CD14-positive monocyte (primary cell): ENCODE measurements around the gene IMMT. TPM values are rescaled to one million over a fixed set of nuclear protein-coding genes. Genes with fewer than 3 reads are reported as not detected.

Experiments
- DNase-seq, 3 donors: peaks; one replicate each; pipeline ENCODE4 v3.0.0-alpha.2; 2011 to 2022
- H2AFZ ChIP-seq: 2 replicates; pipeline ENCODE4 v1.6.0; 2012; ENCODE audit warnings: mild to moderate bottlenecking, low read depth, low read length, inconsistent platforms; ENCODE audit not compliant: insufficient read depth, poor library complexity, severe bottlenecking
- H3K27ac ChIP-seq, 2 donors: 1 replicate in 1 of 2; 2 replicates in 1 of 2; pipeline ENCODE4 v1.5.1; 2012 to 2013; ENCODE audit warnings: low read length in 2 of 2, control low read depth in 1 of 2, inconsistent platforms in 1 of 2, low read depth in 1 of 2, mild to moderate bottlenecking in 1 of 2
- H3K27me3 ChIP-seq, 2 donors: one replicate each; pipeline versions ENCODE4 v1.6.0 to v1.6.1; 2011 to 2013; ENCODE audit warnings: low read length in 2 of 2; ENCODE audit not compliant: control insufficient read depth in 2 of 2, insufficient read depth in 2 of 2
- H3K36me3 ChIP-seq, 2 donors: replicated peaks in 1 of 2; 1 replicate in 1 of 2; 2 replicates in 1 of 2; pipeline versions ENCODE4 v1.5.1 to v1.6.1; 2012 to 2013; ENCODE audit warnings: low read length in 2 of 2, control low read depth in 1 of 2, inconsistent platforms in 1 of 2, mild to moderate bottlenecking in 1 of 2; ENCODE audit not compliant: insufficient read depth in 2 of 2, control insufficient read depth in 1 of 2
- H3K4me1 ChIP-seq, 2 donors: 1 replicate in 1 of 2; 2 replicates in 1 of 2; pipeline versions ENCODE4 v1.5.1 to v1.6.1; 2012 to 2013; ENCODE audit warnings: low read length in 2 of 2, control low read depth in 1 of 2, inconsistent platforms in 1 of 2, mild to moderate bottlenecking in 1 of 2, moderate library complexity in 1 of 2; ENCODE audit not compliant: insufficient read depth in 2 of 2, control insufficient read depth in 1 of 2
- H3K4me2 ChIP-seq: replicated peaks from 2 replicates; pipeline ENCODE3; 2012; ENCODE audit warnings: low read length, moderate library complexity, mild to moderate bottlenecking; ENCODE audit not compliant: poor library complexity, severe bottlenecking; ENCODE audit errors: extremely low read depth
- H3K4me3 ChIP-seq, 3 experiments: fragments of 200-600 bp in 1 of 3; sonication (generic) in 1 of 3; replicated peaks in 1 of 3; 1 replicate in 2 of 3; 2 replicates in 1 of 3; pipeline ENCODE4 v1.5.1; 2011 to 2013; ENCODE audit warnings: low read length in 3 of 3, mild to moderate bottlenecking in 3 of 3, control low read depth in 2 of 3, low read depth in 2 of 3, inconsistent platforms in 1 of 3, moderate library complexity in 1 of 3
- H3K79me2 ChIP-seq: 2 replicates; pipeline ENCODE4 v1.6.0; 2012; ENCODE audit warnings: mild to moderate bottlenecking, control low read depth, inconsistent platforms, low read length, moderate library complexity; ENCODE audit not compliant: insufficient read depth
- H3K9ac ChIP-seq: 2 replicates; pipeline ENCODE4 v1.6.0; 2017; ENCODE audit warnings: low read length, mild to moderate bottlenecking; ENCODE audit not compliant: insufficient read depth, poor library complexity, severe bottlenecking
- H3K9me3 ChIP-seq, 2 donors: replicated peaks in 1 of 2; 1 replicate in 1 of 2; 2 replicates in 1 of 2; pipeline versions ENCODE4 v1.5.1 to v1.6.1; 2012 to 2013; ENCODE audit warnings: low read length in 2 of 2, control low read depth in 1 of 2; ENCODE audit not compliant: control insufficient read depth in 1 of 2, insufficient read depth in 1 of 2
- H4K20me1 ChIP-seq: 2 replicates; pipeline ENCODE4 v1.6.0; 2012; ENCODE audit warnings: mild to moderate bottlenecking, low read length, control low read depth, moderate library complexity; ENCODE audit not compliant: insufficient read depth
- H3K27ac Mint-ChIP-seq, 7 donors: one replicate each; pipeline ENCODE4 v1.8.0; 2020; ENCODE audit warnings: mild to moderate bottlenecking in 7 of 7, mixed read lengths in 7 of 7, moderate library complexity in 6 of 7, inconsistent platforms in 2 of 7
- H3K27me3 Mint-ChIP-seq, 3 donors: one replicate each; pipeline ENCODE4 v1.8.0; 2021 to 2022; ENCODE audit warnings: low read depth in 3 of 3, mild to moderate bottlenecking in 3 of 3, mixed read lengths in 3 of 3, moderate library complexity in 3 of 3, inconsistent platforms in 1 of 3
- H3K36me3 Mint-ChIP-seq, 2 donors: one replicate each; pipeline ENCODE4 v1.8.0; 2020; ENCODE audit warnings: mixed read lengths in 2 of 2, inconsistent platforms in 1 of 2, mild to moderate bottlenecking in 1 of 2
- H3K4me1 Mint-ChIP-seq: one replicate; pipeline ENCODE4 v1.8.0; 2020; ENCODE audit warnings: mild to moderate bottlenecking, mixed read lengths
- H3K4me3 Mint-ChIP-seq, 2 donors: one replicate each; pipeline ENCODE4 v1.8.0; 2020; ENCODE audit warnings: mild to moderate bottlenecking in 2 of 2, mixed read lengths in 2 of 2, moderate library complexity in 1 of 2
- H3K9me3 Mint-ChIP-seq, 7 donors: one replicate each; pipeline ENCODE4 v1.8.0; 2020 to 2022; ENCODE audit warnings: mixed read lengths in 7 of 7, mild to moderate bottlenecking in 6 of 7, moderate library complexity in 6 of 7, inconsistent platforms in 2 of 7
- WGBS: methylation state at CpG from one replicate; pipeline ENCODE4 v1.1.5; 2013; ENCODE audit warnings: missing lambda C conversion rate; ENCODE audit not compliant: insufficient coverage; 5-methylcytosine and 5-hydroxymethylcytosine counted together
- intact Hi-C, 2 donors: fragments of 100-400 bp; cut with micrococcal nuclease; formaldehyde crosslinking; loops; one replicate each; pipeline versions ENCODE4 v1.15.0 to v1.15.1; 2023
- polyA plus RNA-seq, 3 donors: library from polyadenylated mRNA; depleted of rRNA in 1 of 3; unstranded in 2 of 3; stranded (reverse) in 1 of 3; fragments of 300-500 nt in 2 of 3; fragments of >200 nt in 1 of 3; fragmentation: Illumina TruSeq in 2 of 3; gene quantifications; 1 replicate in 2 of 3; 2 replicates in 1 of 3; pipeline ENCODE4 v1.2.3, GENCODE V29; 2012 to 2021
- TF ChIP-seq, protein P1 (sequence below): fragments of 200-600 bp; IDR thresholded peaks from one replicate; pipeline ENCODE4 v1.8.0; 2022; ENCODE audit warnings: antibody characterized with exemption, mild to moderate bottlenecking

The IMMT gene
- polyA plus RNA-seq, 3 donors = 24.3 to 54.0 (median 41.2) TPM

DNA sequence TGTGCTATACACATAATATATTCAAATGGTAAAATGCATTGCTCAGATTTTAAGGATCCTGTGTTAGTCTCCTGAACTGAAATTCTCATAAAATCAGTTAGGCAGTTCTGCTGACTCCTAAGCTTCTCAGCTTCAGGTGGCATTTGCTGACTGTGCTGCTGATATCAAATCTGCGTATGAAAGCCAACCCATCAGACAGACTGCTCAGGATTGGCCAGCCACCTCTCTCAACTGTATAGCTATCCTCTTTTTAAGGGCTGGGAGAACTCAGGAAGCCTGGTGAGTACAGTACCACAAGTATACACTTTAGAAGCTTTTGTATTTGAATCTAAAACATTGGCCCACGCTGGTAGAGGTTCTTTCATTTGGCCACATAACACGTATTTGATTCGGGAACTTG lies 60.6 kb downstream of the IMMT start:
- Mint-ChIP-seq H3K9me3 (peaks cover 0 to 3% (median 0%) of the 10 kb centered on the region in 7 donors), H3K4me1 (no peaks in the 10 kb centered on the region), H3K36me3 (peaks cover 95 to 96% of the 10 kb centered on the region in 2 donors), H3K4me3 (no peak overlapping the region), H3K27ac (no peak overlapping the region), H3K27me3 (no peaks in the 10 kb centered on the region)
- Histone ChIP-seq H3K36me3 (peaks cover 100% of the 10 kb centered on the region in 2 donors), H3K4me1 (no peaks in the 10 kb centered on the region), H4K20me1 (no peaks in the 10 kb centered on the region), H3K4me2 (no peak overlapping the region), H3K9ac (no peak overlapping the region), H3K27me3 (no peaks in the 10 kb centered on the region), H3K4me3 (no peak overlapping the region), H2AFZ (no peak overlapping the region), H3K79me2 (no peaks in the 10 kb centered on the region), H3K27ac (no peak overlapping the region), H3K9me3 (no peaks in the 10 kb centered on the region)
- intact Hi-C loops = no loop called here
- TF ChIP-seq, protein P1, sequence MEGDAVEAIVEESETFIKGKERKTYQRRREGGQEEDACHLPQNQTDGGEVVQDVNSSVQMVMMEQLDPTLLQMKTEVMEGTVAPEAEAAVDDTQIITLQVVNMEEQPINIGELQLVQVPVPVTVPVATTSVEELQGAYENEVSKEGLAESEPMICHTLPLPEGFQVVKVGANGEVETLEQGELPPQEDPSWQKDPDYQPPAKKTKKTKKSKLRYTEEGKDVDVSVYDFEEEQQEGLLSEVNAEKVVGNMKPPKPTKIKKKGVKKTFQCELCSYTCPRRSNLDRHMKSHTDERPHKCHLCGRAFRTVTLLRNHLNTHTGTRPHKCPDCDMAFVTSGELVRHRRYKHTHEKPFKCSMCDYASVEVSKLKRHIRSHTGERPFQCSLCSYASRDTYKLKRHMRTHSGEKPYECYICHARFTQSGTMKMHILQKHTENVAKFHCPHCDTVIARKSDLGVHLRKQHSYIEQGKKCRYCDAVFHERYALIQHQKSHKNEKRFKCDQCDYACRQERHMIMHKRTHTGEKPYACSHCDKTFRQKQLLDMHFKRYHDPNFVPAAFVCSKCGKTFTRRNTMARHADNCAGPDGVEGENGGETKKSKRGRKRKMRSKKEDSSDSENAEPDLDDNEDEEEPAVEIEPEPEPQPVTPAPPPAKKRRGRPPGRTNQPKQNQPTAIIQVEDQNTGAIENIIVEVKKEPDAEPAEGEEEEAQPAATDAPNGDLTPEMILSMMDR = no peak
- DNase-seq = no peak
- WGBS = 100% methylated on average over 2 of the region's 4 CpGs

DNA sequence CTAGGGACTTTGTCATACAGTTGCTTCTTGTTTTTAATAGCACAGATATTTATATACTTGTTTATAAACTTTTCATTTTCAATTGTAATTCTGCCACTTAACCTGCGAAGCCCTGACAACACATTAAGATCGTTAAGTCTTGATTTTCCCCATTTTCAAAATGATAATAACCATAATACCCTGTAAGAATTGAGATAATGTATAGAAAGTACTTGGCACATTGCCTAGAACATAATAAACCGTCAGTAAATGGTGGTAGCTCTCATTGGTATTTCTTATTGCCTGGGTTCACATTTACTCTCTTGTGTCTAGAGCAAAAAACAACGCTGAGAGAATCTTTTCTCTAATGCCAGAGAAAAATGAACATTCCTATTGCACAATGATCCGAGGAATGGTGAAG lies 70.6 kb downstream of the IMMT start:
- Mint-ChIP-seq H3K4me1 (no peaks in the 10 kb centered on the region), H3K27ac (no peak overlapping the region), H3K4me3 (no peak overlapping the region), H3K27me3 (no peaks in the 10 kb centered on the region), H3K36me3 (peaks cover 81 to 97% of the 10 kb centered on the region in 2 donors), H3K9me3 (no peaks in the 10 kb centered on the region)
- TF ChIP-seq, protein P1 = no peak
- Histone ChIP-seq H3K27me3 (no peaks in the 10 kb centered on the region), H3K4me3 (no peak overlapping the region), H3K79me2 (no peaks in the 10 kb centered on the region), H3K4me2 (no peak overlapping the region), H3K9ac (no peak overlapping the region), H3K4me1 (no peaks in the 10 kb centered on the region), H3K36me3 (peaks cover 100% of the 10 kb centered on the region in 2 donors), H3K9me3 (no peaks in the 10 kb centered on the region), H4K20me1 (no peaks in the 10 kb centered on the region), H2AFZ (no peak overlapping the region), H3K27ac (no peak overlapping the region)
- no peak for DNase-seq
- WGBS = no CpG with 5 or more reads among the region's 5 CpGs
- intact Hi-C loops = no loop called here
